Prostate gland (tissue), 2 donors: ENCODE measurements around the gene UQCRQ.

Source experiments
- CTCF ChIP-seq, 4 experiments: fragments of 200-600 bp in 2 of 4; fragments of 450-650 bp in 2 of 4; sonication (generic) in 2 of 4; IDR thresholded peaks; 1 replicate in 3 of 4; 2 replicates in 1 of 4; pipeline ENCODE4 v1.5.1; 2016 to 2019; ENCODE audit warnings: antibody characterized with exemption in 4 of 4, mild to moderate bottlenecking in 2 of 4, moderate library complexity in 2 of 4
- POLR2A ChIP-seq: fragments of 450-650 bp; IDR thresholded peaks from one replicate; pipeline ENCODE4 v1.6.1; 2016; ENCODE audit warnings: antibody characterized with exemption, mild to moderate bottlenecking

DNA sequence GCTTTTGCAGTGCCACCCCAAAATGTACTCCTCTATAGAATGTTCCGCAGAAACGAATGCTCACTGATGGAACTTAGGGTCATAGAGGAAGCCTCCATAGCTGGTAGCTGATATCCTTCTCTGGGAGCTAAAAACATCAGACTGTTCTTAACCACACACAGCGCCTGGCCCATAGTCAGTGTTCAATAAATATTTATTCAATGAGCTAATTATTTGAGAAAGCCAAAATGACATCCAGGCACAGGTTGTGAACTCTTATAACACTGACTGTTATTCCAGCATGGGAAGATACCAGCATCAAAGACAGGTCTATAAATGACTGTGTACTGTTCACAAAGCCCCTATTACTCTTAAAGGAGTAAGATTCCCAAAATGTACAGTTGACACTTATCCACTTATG, 13.1 kb upstream of the UQCRQ start:
- TF ChIP-seq CTCF (IDR thresholded peaks at IDR 0.05) (no peak), POLR2A (no peak)
